ENCODE results near the gene ATXN3L. TPM values are rescaled to one million over a fixed set of nuclear protein-coding genes. Genes with fewer than 3 reads are reported as not detected.

ATXN3L gene
- total and polyA plus RNA-seq, 7 donors: not detected

GRCh38 chrX:13287816-13288215, 32.0 kb downstream of the ATXN3L start:
- H3K9me3 ChIP-seq: no peaks in the 10 kb centered on the region
- intact Hi-C loops (cut with DNase I): no loop called here
- DNase-seq: no peak
- no peak overlapping the region for H3K27ac ChIP-seq
- H3K4me3 ChIP-seq: no peak overlapping the region
- no peak for TF ChIP-seq POLR2AphosphoS5 (IDR thresholded peaks at IDR 0.05)
- TF ChIP-seq POLR2A (IDR thresholded peaks at IDR 0.05): no peak
- no peak for TF ChIP-seq EP300 (IDR thresholded peaks at IDR 0.05)
- TF ChIP-seq CTCF (IDR thresholded peaks at IDR 0.05): no peak
- no peaks in the 10 kb centered on the region for H3K4me1 ChIP-seq
- H3K36me3 ChIP-seq: no peaks in the 10 kb centered on the region
- 54 to 63% methylated on average over 2 of the region's 2 CpGs for WGBS, 2 donors
- H3K27me3 ChIP-seq: no peaks in the 10 kb centered on the region

GRCh38 chrX:13285693-13286092, 34.2 kb downstream of the ATXN3L start:
- no peak for TF ChIP-seq POLR2AphosphoS5 (IDR thresholded peaks at IDR 0.05)
- TF ChIP-seq CTCF (IDR thresholded peaks at IDR 0.05): no peak
- no peak for TF ChIP-seq POLR2A (IDR thresholded peaks at IDR 0.05)
- no peak for TF ChIP-seq EP300 (IDR thresholded peaks at IDR 0.05)
- DNase-seq: no peak
- Histone ChIP-seq H3K9me3 (no peaks in the 10 kb centered on the region), H3K27me3 (no peaks in the 10 kb centered on the region), H3K27ac (no peak overlapping the region), H3K4me3 (no peak overlapping the region), H3K4me1 (no peaks in the 10 kb centered on the region), H3K36me3 (no peaks in the 10 kb centered on the region)
- intact Hi-C loops (cut with DNase I): no loop called here
- 95 to 97% methylated on average over 7 of the region's 7 CpGs for WGBS, 2 donors

GRCh38 chrX:13285229-13285628, 34.6 kb downstream of the ATXN3L start:
- Histone ChIP-seq H3K9me3 (no peaks in the 10 kb centered on the region), H3K36me3 (no peaks in the 10 kb centered on the region), H3K27ac (no peak overlapping the region), H3K4me1 (no peaks in the 10 kb centered on the region), H3K27me3 (no peaks in the 10 kb centered on the region), H3K4me3 (no peak overlapping the region)
- no peak for TF ChIP-seq POLR2A (IDR thresholded peaks at IDR 0.05)
- TF ChIP-seq EP300 (IDR thresholded peaks at IDR 0.05): no peak
- TF ChIP-seq POLR2AphosphoS5 (IDR thresholded peaks at IDR 0.05): no peak
- no peak for TF ChIP-seq CTCF (IDR thresholded peaks at IDR 0.05)
- DNase-seq: no peak
- intact Hi-C loops (cut with DNase I): no loop called here
- 97 to 99% methylated on average over 5 of the region's 5 CpGs for WGBS, 2 donors

- H3K4me1 ChIP-seq: no peaks in the 10 kb centered on the region
- no peak for TF ChIP-seq POLR2AphosphoS5 (IDR thresholded peaks at IDR 0.05)
- no peak overlapping the region for H3K27ac ChIP-seq
- no peaks in the 10 kb centered on the region for H3K36me3 ChIP-seq
- no peak overlapping the region for H3K4me3 ChIP-seq
- WGBS, 2 donors: 88 to 93% methylated on average over 1 of the region's 1 CpG
- no peaks in the 10 kb centered on the region for H3K9me3 ChIP-seq
- DNase-seq: no peak
- H3K27me3 ChIP-seq: no peaks in the 10 kb centered on the region
- intact Hi-C loops (cut with DNase I): no loop called here
Measured at GRCh38 chrX:13284570-13284969, 35.3 kb downstream of the ATXN3L start.

- H3K4me1 ChIP-seq: no peaks in the 10 kb centered on the region
- intact Hi-C loops (cut with DNase I): no loop called here
- WGBS, 2 donors: 84 to 85% methylated on average over 1 of the region's 1 CpG
- H3K4me3 ChIP-seq: no peak overlapping the region
- no peaks in the 10 kb centered on the region for H3K27me3 ChIP-seq
- no peaks in the 10 kb centered on the region for H3K36me3 ChIP-seq
- no peak for DNase-seq
- TF ChIP-seq EP300 (IDR thresholded peaks at IDR 0.05) (no peak), POLR2A (IDR thresholded peaks at IDR 0.05) (no peak), POLR2AphosphoS5 (IDR thresholded peaks at IDR 0.05) (no peak), CTCF (IDR thresholded peaks at IDR 0.05) (no peak)
- no peak overlapping the region for H3K27ac ChIP-seq
- H3K9me3 ChIP-seq: no peaks in the 10 kb centered on the region
Measured at GRCh38 chrX:13283950-13284546, 35.8 kb downstream of the ATXN3L start.

Measured in sigmoid colon (tissue), 7 donors.